Heart right ventricle (tissue), 16 donors: ENCODE results near the gene EBF3. TPM values are rescaled to one million over a fixed set of nuclear protein-coding genes. Genes with fewer than 3 reads are reported as not detected.

Experiments
- ATAC-seq, 8 donors: fragments of 200-7000 bp; cut with Tn5 transposase; one replicate each; pipeline ENCODE4 v1.9.1; 2020; ENCODE audit warnings: mild to moderate bottlenecking in 8 of 8, moderate library complexity in 8 of 8, moderate number of reproducible peaks in 1 of 8
- DNase-seq, 2 donors: peaks; one replicate each; pipeline ENCODE4 v3.0.0-alpha.2; 2020
- H3K27ac ChIP-seq, 10 donors: fragments of 200-600 bp; sonication (generic) in 2 of 10; one replicate each; pipeline versions ENCODE4 v1.5.0 to v1.8.0; 2020 to 2022; ENCODE audit warnings: mild to moderate bottlenecking in 3 of 10
- H3K27me3 ChIP-seq, 7 donors: fragments of 200-600 bp; one replicate each; pipeline ENCODE4 v1.8.0; 2021 to 2022; ENCODE audit warnings: mild to moderate bottlenecking in 2 of 7
- H3K36me3 ChIP-seq, 9 donors: fragments of 200-600 bp; sonication (generic) in 1 of 9; one replicate each; pipeline versions ENCODE4 v1.5.0 to v1.8.0; 2020 to 2022; ENCODE audit warnings: mild to moderate bottlenecking in 2 of 9
- H3K4me1 ChIP-seq, 9 donors: fragments of 200-600 bp; sonication (generic) in 1 of 9; one replicate each; pipeline versions ENCODE4 v1.5.0 to v1.8.0; 2020 to 2022; ENCODE audit warnings: mild to moderate bottlenecking in 4 of 9
- H3K4me3 ChIP-seq, 10 donors: fragments of 200-600 bp; sonication (generic) in 2 of 10; one replicate each; pipeline versions ENCODE4 v1.5.0 to v1.8.0; 2020 to 2022; ENCODE audit warnings: mild to moderate bottlenecking in 7 of 10, moderate library complexity in 2 of 10
- H3K9me3 ChIP-seq, 11 donors: fragments of 200-600 bp in 10 of 11; sonication (generic) in 2 of 11; one replicate each; pipeline versions ENCODE4 v1.5.0 to v1.8.0; 2013 to 2022; ENCODE audit warnings: mild to moderate bottlenecking in 2 of 11, control low read depth in 1 of 11, moderate library complexity in 1 of 11
- CTCF ChIP-seq, 9 donors: fragments of 200-600 bp; sonication (generic) in 2 of 9; IDR thresholded peaks; one replicate each; pipeline versions ENCODE4 v1.5.0 to v1.8.0; 2021 to 2022; ENCODE audit warnings: antibody characterized with exemption in 9 of 9, mild to moderate bottlenecking in 5 of 9, moderate library complexity in 1 of 9
- WGBS, 2 donors: extraction: QIAGEN DNeasy Blood & Tissue Kit; methylation state at CpG; one replicate each; pipeline ENCODE4 v1.1.7; 2013; ENCODE audit warnings: inconsistent platforms in 1 of 2; 5-methylcytosine and 5-hydroxymethylcytosine counted together
- intact Hi-C, 10 donors: fragments of 100-400 bp; cut with DNase I; formaldehyde crosslinking; loops; one replicate each; pipeline versions ENCODE4 v1.11.1 to v1.14.2; 2022
- polyA plus RNA-seq, 2 donors: library from polyadenylated mRNA; stranded (reverse); fragments of 200-250 nt; gene quantifications; one replicate each; pipeline ENCODE4 v1.2.3, GENCODE V29; 2013
- total RNA-seq, 10 donors: library from RNA; stranded (reverse); fragmentation: NEBNext Ultra II Directional in 3 of 10; extraction: Animal tissue kit (Norgen Biotek cat#: 25700) in 3 of 10; gene quantifications; one replicate each; pipeline versions ENCODE4 v1.2.1 to v1.2.4, GENCODE V29; 2021 to 2023
- donor health status: Arrhythmogenic right ventricular cardiomyopathy.
- donor health status: ischemic (EF 13 %, LVEDD 7.1; RV severe dilation, severe dysfunction).
- donor health status: healthy with polysubstance abuse.
- donor health status: DM: no; HTN: yes; CAD: no.
- donor health status: DM: no; HTN: no; CAD: no.
- donor health status: ischemic (EF 25% LVEDD 6.9; RV normal size, moderate dysfunction).
- donor health status: ischemic (EF 25% LVEDD 5.7; RV mildly dilated, moderate dysfunction).
- donor health status: healthy.
- donor health status: DM: yes; HTN: yes; CAD: no.
- donor health status: Ischemic cardiomyopathy.
- donor health status: ischemic (EF 35%, LVEDD 5.7; RV mildly dilated, moderate dysfunction).
- donor health status: nonischemic (EF 11% LVEDD 7.7; RV severe dilation, severe dysfunction).
- donor health status: DM: yes; HTN: yes; CAD: no.
- donor health status: PGD.
- donor health status: ischemic (EF 29% LVEDD 5.4; RV normal size, mild dysfunction).
- donor health status: nonischemic (EF 23%, LVEDD 6.1; RV moderate dilation, normal function).

The EBF3 gene
- total and polyA plus RNA-seq, 12 donors, result 3.9 to 12.2 (median 5.6) TPM

GRCh38 chr10:129937351-129937751 is 26.7 kb downstream of the EBF3 start:
- no peak for ATAC-seq
- no peaks in the 10 kb centered on the region for H3K9me3 ChIP-seq
- no peaks in the 10 kb centered on the region for H3K27me3 ChIP-seq
- intact Hi-C loops, result loop anchor here in 1 of 10 donors (5.0 kb wide), 1 partner anchor 40 kb away; no protein-coding TSS in a partner anchor
- no peak overlapping the region for H3K4me3 ChIP-seq
- H3K27ac ChIP-seq, result no peak overlapping the region
- H3K36me3 ChIP-seq, result peaks cover 0 to 2% (median 0%) of the 10 kb centered on the region in 9 donors
- DNase-seq, result no peak
- no peak for TF ChIP-seq CTCF (IDR thresholded peaks at IDR 0.05)
- WGBS, 2 donors, result 93 to 94% methylated on average over 10 of the region's 10 CpGs
- H3K4me1 ChIP-seq, result peaks cover 6 to 90% (median 45%) of the 10 kb centered on the region in 9 donors

GRCh38 chr10:129936923-129937300 is 27.2 kb downstream of the EBF3 start:
- Histone ChIP-seq H3K9me3 (no peaks in the 10 kb centered on the region), H3K27ac (no peak overlapping the region), H3K36me3 (peaks cover 0 to 5% (median 0%) of the 10 kb centered on the region in 9 donors), H3K4me1 (peaks cover 6 to 87% (median 41%) of the 10 kb centered on the region in 9 donors), H3K27me3 (no peaks in the 10 kb centered on the region), H3K4me3 (no peak overlapping the region)
- DNase-seq (no peak), ATAC-seq (no peak)
- no peak for TF ChIP-seq CTCF (IDR thresholded peaks at IDR 0.05)
- intact Hi-C loops, result loop anchor here in 1 of 10 donors (5.0 kb wide), 1 partner anchor 40 kb away; no protein-coding TSS in a partner anchor
- 85 to 89% methylated on average over 16 of the region's 16 CpGs for WGBS, 2 donors

- Histone ChIP-seq H3K4me3 (no peak overlapping the region), H3K4me1 (peaks cover 6 to 82% (median 36%) of the 10 kb centered on the region in 9 donors), H3K27ac (no peak overlapping the region), H3K27me3 (no peaks in the 10 kb centered on the region), H3K9me3 (no peaks in the 10 kb centered on the region), H3K36me3 (peaks cover 0 to 5% (median 0%) of the 10 kb centered on the region in 9 donors)
- 74 to 81% methylated on average over 5 of the region's 5 CpGs for WGBS, 2 donors
- ATAC-seq (no peak), DNase-seq (no peak)
- no peak for TF ChIP-seq CTCF (IDR thresholded peaks at IDR 0.05)
- intact Hi-C loops, result loop anchor here in 1 of 10 donors (5.0 kb wide), 1 partner anchor 39 kb away; no protein-coding TSS in a partner anchor
Observed at GRCh38 chr10:129936266-129936922, 27.7 kb downstream of the EBF3 start.

- no peak for TF ChIP-seq CTCF (IDR thresholded peaks at IDR 0.05)
- ATAC-seq (no peak), DNase-seq (no peak)
- H3K27me3 ChIP-seq, result no peaks in the 10 kb centered on the region
- no peak overlapping the region for H3K27ac ChIP-seq
- 93 to 94% methylated on average over 7 of the region's 7 CpGs for WGBS, 2 donors
- H3K9me3 ChIP-seq, result no peaks in the 10 kb centered on the region
- intact Hi-C loops, result loop anchor here in 1 of 10 donors (5.0 kb wide), 1 partner anchor 39 kb away; no protein-coding TSS in a partner anchor
- H3K36me3 ChIP-seq, result peaks cover 0 to 5% (median 0%) of the 10 kb centered on the region in 9 donors
- H3K4me3 ChIP-seq, result no peak overlapping the region
- H3K4me1 ChIP-seq, result peaks cover 6 to 76% (median 36%) of the 10 kb centered on the region in 9 donors
Observed at GRCh38 chr10:129935867-129936152, 28.3 kb downstream of the EBF3 start.
